HG02870 (cell line): ENCODE data around the gene PEMT.

ENCODE experiments used
- ATAC-seq: cut with Tn5 transposase; IDR thresholded peaks from one replicate; pipeline ENCODE4 v1.9.1; 2021; ENCODE audit warnings: mild to moderate bottlenecking, moderate library complexity; ENCODE audit not compliant: unreplicated experiment

PEMT gene

DNA sequence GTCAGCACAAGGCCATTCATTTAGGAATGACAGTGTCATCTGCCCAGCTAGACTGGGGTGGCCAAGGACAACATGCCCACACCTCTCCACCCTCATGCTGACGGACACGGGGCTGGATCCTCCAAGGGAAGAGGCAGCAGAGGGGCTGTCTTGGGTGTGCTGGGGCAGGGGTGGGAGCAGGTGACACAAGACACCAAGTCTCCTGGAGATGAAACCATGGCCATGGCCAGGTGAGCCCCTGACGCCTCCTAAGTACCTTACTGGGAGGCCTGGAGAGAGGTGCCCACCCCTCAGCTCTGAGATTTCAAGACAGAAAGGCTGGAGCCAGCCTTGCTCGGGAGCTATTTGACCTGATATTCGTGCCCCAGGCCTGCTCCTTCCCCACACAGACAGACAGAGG lies 86.4 kb downstream of the PEMT start:
- no peak for ATAC-seq

GRCh38 chr17:17504341-17505140 lies 87.0 kb downstream of the PEMT start:
- ATAC-seq = no peak

DNA sequence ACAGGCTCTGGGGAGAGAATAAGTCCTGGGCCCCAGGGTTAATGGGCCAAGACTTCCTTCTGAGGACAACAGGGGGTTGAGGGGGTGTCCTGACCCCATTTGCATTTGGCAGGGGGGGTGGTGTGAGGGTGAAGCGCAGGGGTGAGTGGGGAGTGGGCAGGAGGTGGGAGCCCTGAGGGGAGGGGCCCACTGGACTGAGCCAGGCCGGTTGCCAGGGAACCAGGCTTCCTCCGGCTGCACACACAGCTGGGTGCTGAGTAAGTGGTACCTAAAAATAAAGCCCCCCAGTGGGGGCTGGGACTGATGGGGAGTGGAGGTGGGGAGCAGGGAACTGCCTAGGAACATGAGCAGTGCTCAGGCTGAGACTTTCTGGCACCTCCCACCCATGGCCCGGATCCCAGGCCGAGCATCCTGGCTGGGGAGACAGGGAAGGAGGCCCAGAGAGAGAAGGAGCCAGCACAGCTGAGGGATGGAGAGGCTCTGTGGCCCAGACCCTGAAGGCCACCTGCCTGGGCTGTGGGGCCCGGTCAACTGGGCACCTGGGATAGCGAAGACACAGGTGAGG lies 87.9 kb downstream of the PEMT start:
- no peak for ATAC-seq

DNA sequence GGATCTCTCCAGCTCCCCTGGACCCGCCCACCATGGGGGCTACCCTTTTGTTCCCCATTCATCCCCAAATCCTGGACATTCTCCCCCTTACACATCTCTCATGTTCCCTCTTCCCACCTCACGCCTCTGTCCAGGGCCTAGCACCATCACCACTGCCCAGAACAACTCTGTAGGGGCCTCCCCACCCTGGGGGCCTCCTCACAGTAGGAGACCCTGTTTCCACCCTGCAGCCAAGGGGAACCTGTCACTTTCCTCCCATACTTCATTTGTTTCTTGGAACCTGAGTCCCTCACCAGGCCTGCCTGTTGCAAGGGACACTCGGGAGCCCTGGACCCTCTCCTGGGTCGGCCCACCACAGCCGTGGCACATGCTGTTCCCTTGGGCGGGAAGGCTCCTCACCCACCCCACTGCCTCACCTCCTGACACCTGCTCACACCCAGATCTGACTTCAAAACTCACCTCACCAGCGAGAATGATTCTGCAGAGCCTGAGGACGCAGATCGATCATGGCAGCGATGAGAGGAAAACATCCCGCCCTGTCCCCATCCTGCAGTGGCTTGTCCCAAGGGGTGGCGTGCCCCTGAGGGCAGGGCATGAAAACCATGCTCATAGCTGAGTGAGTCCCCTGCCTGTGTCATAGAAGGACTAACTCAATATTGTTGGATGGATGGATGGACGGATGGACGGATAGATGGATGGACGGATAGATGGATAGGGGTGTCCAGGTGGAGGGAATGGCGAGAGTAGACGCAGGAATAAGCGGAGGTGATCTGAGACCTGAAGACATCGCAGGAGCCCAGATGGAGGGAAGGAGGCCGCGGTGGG lies 88.6 kb downstream of the PEMT start:
- no peak for ATAC-seq

- ATAC-seq = no peak
Observed at GRCh38 chr17:17500999-17501605, 90.4 kb downstream of the PEMT start.

GRCh38 chr17:17499402-17500145 lies 91.9 kb downstream of the PEMT start:
- no peak for ATAC-seq

- ATAC-seq = no peak
Observed at GRCh38 chr17:17498606-17499301, 92.8 kb downstream of the PEMT start.

GRCh38 chr17:17497845-17498520 lies 93.5 kb downstream of the PEMT start:
- no peak for ATAC-seq

DNA sequence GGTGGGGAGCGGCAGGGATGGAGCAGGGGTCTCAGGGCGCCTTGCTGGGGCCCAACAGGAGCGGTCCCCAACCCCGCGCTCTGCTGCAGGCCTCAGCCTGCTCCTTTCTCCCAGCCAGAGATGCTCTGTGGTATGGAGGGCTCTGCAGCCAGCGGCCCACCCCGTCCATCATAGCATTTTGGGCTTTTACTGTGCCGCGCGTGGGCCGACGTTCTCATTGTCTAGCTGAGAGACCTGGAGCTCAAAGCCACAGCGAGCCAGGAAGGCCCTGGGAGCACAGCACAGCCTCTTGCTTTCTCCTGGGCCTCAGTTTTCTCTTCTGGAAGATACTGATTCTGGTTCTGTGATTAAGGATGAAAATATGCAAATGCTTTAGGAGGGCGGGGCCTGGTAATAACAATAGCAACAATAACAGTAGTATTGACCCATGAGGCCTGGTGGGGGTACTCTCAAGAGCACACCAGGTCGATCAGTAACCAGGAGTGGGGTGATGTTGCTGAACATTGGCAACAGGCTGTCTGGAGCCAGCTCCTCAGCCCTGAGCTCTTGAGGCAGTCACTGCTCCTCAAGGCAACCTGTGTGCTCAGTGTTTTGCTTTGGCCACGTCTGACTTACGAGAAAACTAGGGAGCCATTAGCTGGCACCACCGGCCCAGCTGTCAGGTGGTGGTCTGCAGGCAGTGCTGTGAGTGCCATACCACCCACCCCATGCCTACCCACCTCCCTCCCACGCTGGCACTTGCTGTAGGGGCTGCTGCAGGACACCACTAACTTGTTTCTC lies 94.3 kb downstream of the PEMT start:
- no peak for ATAC-seq

- ATAC-seq = peak; percentile 65
Observed at GRCh38 chr17:17496189-17497064, 95.1 kb downstream of the PEMT start, which contains the start of gene RASD1. TSS of gene RASD1 (minus strand) at chr17:17496395. CDS start at chr17:17496181, 214 bp downstream.

- ATAC-seq = no peak
Observed at GRCh38 chr17:17495536-17496188, 95.8 kb downstream of the PEMT start.

- no peak for ATAC-seq
Observed at GRCh38 chr17:17494870-17495535, 96.5 kb downstream of the PEMT start.

- no peak for ATAC-seq
Observed at GRCh38 chr17:17494499-17494869, 97.0 kb downstream of the PEMT start.

DNA sequence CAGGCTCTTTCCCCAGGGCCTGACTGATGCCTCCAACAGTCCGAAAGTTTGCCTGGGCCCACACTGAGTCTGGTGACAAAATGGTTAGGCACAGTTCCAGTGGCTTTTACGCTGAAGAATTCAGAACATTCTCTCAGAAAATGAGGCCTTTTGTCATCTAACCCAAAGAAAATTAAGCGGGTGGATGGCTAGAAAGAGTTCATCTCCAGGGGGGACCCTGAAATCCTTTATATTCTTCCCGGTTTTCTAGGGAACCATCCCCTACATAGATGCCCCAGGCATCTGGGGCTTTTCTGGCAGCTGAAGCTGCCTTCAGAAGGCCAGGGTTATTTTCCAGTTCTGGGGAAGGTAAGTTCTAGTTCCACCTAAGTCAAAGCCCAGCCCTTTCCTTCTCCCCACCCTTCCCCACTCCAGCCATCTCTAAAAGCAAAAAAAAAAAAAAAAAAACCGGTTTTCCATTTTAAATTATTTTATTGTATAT lies 97.5 kb downstream of the PEMT start:
- no peak for ATAC-seq

DNA sequence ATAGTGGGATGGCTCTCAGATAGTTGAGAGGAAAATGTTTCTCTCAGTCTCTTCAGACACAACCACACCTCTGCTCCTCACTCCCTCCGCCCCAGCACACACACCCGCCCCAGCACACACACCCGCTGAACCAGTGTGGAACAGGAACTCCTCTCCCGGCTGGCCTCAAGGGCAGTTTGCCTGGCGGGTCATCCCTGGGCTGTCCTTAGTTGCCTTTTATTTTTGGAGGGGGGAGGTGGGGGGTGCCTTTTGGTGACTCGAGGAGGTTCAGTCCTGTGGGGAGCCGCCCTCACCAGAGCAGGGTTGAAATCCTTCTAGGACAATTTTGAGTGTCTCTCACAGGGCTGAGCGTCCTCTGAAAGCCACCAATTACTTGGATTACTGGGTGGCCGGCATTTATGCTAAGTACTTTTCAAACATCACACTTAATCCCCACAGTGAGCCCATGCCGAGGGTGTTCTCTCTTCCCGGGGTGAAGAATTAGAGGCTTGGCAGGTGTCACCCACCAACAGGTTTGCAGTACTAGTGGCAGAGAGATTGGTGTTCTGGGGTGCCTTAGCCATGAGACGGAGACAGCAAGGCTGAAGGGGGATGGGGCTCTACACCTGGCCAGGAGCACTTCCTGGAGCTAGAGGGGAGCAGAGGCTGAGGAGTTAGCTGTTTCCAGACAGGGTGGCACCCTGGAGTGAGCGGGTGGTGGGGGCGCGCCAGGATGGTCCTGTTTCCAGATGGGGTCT lies 98.1 kb downstream of the PEMT start:
- ATAC-seq = no peak

DNA sequence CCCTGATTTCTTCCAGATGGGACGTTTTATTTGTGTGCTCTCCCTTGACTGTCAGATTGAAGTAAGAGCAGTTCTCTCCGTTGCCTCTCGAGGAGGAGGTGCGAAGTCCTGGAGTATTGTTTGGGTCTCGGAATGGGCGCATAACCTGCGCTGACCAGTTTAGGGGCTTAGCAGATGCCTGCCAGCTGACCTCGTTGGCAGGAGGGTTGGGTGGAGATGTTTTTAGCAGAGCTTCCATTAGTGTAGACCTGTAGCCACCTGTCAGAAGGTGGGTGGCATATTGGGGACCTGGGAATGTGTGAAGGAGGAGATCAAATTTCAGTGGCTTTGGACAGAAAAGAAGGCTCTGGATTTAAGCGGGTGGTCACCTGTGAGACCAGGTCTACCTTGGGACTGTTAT lies 98.9 kb downstream of the PEMT start:
- no peak for ATAC-seq
